ENCODE results near the gene PRDM5. TPM values are rescaled to one million over a fixed set of nuclear protein-coding genes. Genes with fewer than 3 reads are reported as not detected.

The PRDM5 gene
- total and polyA plus RNA-seq, 5 experiments from 2014 or later: 0.74 to 3.8 (median 1.9) TPM

DNA sequence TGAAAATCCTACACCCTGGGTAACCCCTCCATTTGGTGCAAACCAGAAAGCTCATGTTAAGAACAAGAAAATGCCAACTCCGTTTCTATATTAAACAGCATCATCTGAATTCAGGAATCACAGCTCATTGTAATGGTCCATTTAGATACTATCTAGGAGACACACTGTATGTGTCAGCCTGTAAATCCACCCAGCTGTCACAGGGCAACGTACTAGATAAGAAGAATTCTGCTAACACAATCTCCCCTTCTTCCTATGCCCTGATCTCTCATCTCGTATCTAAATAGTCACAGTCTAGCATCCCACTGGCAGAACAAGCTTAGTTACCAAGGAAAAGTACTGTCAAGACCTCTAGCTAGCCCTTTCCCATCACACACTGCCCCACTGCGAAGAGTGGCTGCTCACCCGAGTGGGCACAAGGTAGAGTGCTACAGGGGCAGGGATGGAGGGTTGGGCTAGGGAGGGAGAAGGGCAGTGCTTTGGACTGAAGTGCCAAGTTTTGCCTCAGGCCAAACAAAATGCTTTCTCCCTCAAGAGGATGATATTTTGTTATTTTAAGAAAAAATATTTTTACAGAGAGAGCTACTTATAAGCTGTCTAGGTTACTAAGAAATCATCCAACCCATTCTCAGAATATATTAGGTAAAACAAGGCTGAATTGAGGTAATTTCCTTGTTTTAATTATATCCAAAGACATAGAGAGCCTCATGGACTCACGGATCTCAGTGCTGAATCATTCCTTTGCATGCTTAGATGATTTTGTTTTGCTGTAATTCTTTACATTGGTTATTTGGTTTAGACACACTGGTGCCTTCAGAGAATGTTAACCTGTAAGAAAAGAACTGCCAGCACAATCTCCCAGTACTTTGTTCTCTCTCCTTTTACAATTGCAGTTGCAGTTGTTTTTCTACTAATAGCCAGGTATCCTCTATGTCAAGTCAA lies 196.6 kb downstream of the PRDM5 start:
- H3K36me3 Mint-ChIP-seq: no peaks in the 10 kb centered on the region
- H3K4me3 Mint-ChIP-seq: no peak overlapping the region
- no peak for DNase-seq
- H3K4me1 Mint-ChIP-seq: no peaks in the 10 kb centered on the region
- H3K27me3 Mint-ChIP-seq: no peaks in the 10 kb centered on the region
- no peaks in the 10 kb centered on the region for H3K9me3 Mint-ChIP-seq
- POLR2A ChIA-PET: no interaction called here
- no peak overlapping the region for H3K27ac Mint-ChIP-seq
- no peak for ATAC-seq

GRCh38 chr4:120724656-120725055 lies 197.9 kb downstream of the PRDM5 start:
- H3K9me3 Mint-ChIP-seq: no peaks in the 10 kb centered on the region
- no peak overlapping the region for H3K27ac Mint-ChIP-seq
- no peaks in the 10 kb centered on the region for H3K36me3 Mint-ChIP-seq
- no peak overlapping the region for H3K4me3 Mint-ChIP-seq
- no peaks in the 10 kb centered on the region for H3K27me3 Mint-ChIP-seq
- POLR2A ChIA-PET: no interaction called here
- no peak for DNase-seq
- no peak for ATAC-seq
- H3K4me1 Mint-ChIP-seq: no peaks in the 10 kb centered on the region

- no peaks in the 10 kb centered on the region for H3K4me1 Mint-ChIP-seq
- H3K27ac Mint-ChIP-seq: no peak overlapping the region
- POLR2A ChIA-PET: interaction anchor here (0.6 kb wide), 3 partner anchors 321 to 465 kb away, joined by 3 to 7 read pairs (median 3); no protein-coding TSS in a partner anchor
- no peak overlapping the region for H3K4me3 Mint-ChIP-seq
- ATAC-seq (no peak), DNase-seq (no peak)
- no peaks in the 10 kb centered on the region for H3K36me3 Mint-ChIP-seq
- H3K27me3 Mint-ChIP-seq: no peaks in the 10 kb centered on the region
- no peaks in the 10 kb centered on the region for H3K9me3 Mint-ChIP-seq
These were observed 198.5 kb downstream of the PRDM5 start for GRCh38 chr4:120723986-120724385.

- POLR2A ChIA-PET: interaction anchor here (0.6 kb wide), 3 partner anchors 322 to 466 kb away, joined by 3 to 7 read pairs (median 3); no protein-coding TSS in a partner anchor
- Mint-ChIP-seq H3K27me3 (peaks cover 0 to 1% (median 0%) of the 10 kb centered on the region in 5 donors), H3K36me3 (no peaks in the 10 kb centered on the region), H3K4me3 (no peak overlapping the region), H3K4me1 (no peaks in the 10 kb centered on the region), H3K9me3 (no peaks in the 10 kb centered on the region), H3K27ac (no peak overlapping the region)
- ATAC-seq (no peak), DNase-seq (no peak)
These were observed 199.4 kb downstream of the PRDM5 start for GRCh38 chr4:120723105-120723504.

- POLR2A ChIA-PET: no interaction called here
- Mint-ChIP-seq H3K4me1 (no peaks in the 10 kb centered on the region), H3K27ac (no peak overlapping the region), H3K4me3 (no peak overlapping the region), H3K27me3 (peaks cover 0 to 1% (median 0%) of the 10 kb centered on the region in 5 donors), H3K9me3 (no peaks in the 10 kb centered on the region), H3K36me3 (no peaks in the 10 kb centered on the region)
- ATAC-seq (no peak), DNase-seq (no peak)
These were observed 199.9 kb downstream of the PRDM5 start for GRCh38 chr4:120722655-120723054.

DNA sequence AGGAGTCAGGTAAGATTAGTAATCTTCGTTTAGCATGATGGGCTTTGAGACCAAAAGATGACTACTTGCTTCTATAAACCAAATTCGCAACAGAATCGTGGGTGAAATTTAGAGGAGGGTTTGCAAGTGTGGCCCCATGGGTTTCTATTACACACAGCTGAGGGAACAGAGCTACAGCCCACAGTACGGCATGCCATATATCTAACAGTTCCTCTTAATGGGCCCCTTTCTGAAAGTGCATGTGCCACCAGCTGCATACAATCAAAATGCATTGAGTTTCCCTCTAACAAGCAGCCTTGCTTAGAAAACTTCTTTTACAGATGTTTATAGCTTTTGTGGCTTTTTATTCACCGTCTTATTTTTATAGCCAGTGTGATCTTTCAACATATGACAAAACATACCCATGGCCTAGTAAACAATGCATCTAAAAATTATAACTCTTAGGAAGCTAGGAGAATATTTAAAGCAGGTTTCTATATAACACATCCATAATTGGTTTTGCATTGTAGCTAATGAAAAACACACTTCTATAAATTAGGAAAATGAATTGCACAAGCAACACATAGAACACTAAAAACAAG lies 202.1 kb downstream of the PRDM5 start:
- Mint-ChIP-seq H3K27me3 (peaks cover 0 to 1% (median 0%) of the 10 kb centered on the region in 5 donors), H3K4me3 (no peak overlapping the region), H3K27ac (no peak overlapping the region), H3K9me3 (no peaks in the 10 kb centered on the region), H3K4me1 (no peaks in the 10 kb centered on the region), H3K36me3 (no peaks in the 10 kb centered on the region)
- POLR2A ChIA-PET: no interaction called here
- DNase-seq (no peak), ATAC-seq (no peak)

GRCh38 chr4:120718979-120719566 lies 203.5 kb downstream of the PRDM5 start:
- Mint-ChIP-seq H3K27ac (no peak overlapping the region), H3K27me3 (peaks cover 0 to 1% (median 0%) of the 10 kb centered on the region in 5 donors), H3K4me1 (no peaks in the 10 kb centered on the region), H3K36me3 (no peaks in the 10 kb centered on the region), H3K4me3 (no peak overlapping the region), H3K9me3 (no peaks in the 10 kb centered on the region)
- POLR2A ChIA-PET: no interaction called here
- ATAC-seq (peak; percentile 78 to 79), DNase-seq (peak in 8 of 10 donors; percentile 6 to 65 (median 36))

GRCh38 chr4:120716346-120716745 lies 206.2 kb downstream of the PRDM5 start:
- Mint-ChIP-seq H3K4me3 (no peak overlapping the region), H3K36me3 (no peaks in the 10 kb centered on the region), H3K27me3 (peaks cover 0 to 1% (median 0%) of the 10 kb centered on the region in 5 donors), H3K4me1 (no peaks in the 10 kb centered on the region), H3K27ac (no peak overlapping the region), H3K9me3 (no peaks in the 10 kb centered on the region)
- POLR2A ChIA-PET: no interaction called here
- DNase-seq (no peak), ATAC-seq (no peak)

DNA sequence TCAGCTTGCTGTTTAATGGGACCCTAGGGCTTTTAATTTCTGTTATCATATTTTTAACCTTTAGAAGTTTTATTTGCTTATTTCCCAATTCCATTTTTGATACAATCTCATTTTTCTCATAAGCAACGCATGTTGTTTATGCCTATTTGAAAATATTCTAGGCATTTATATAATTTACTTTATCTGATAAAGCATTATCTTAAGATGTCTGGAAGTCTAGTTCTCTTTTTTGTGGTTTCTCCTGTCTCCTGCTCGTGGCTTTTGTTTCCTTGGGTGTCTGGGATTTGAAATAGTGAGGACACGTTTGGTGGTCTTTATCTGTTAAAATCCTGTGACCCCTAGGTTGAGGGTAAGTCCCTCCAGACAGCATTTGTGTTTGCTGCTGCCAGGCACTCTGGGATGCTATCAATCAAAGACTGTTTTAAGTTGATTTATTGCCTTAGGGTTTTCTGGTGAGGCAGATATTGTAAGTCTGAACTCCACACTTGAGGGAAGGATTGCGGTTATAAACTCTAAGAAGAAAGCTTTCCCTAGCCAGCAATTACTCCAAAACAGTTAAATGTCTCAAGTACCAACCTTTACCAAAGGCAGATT lies 208.0 kb downstream of the PRDM5 start:
- DNase-seq (no peak), ATAC-seq (no peak)
- no peaks in the 10 kb centered on the region for H3K4me1 Mint-ChIP-seq
- peaks cover 0 to 3% (median 0%) of the 10 kb centered on the region in 3 donors for H3K36me3 Mint-ChIP-seq
- H3K27ac Mint-ChIP-seq: no peak overlapping the region
- peaks cover 0 to 1% (median 0%) of the 10 kb centered on the region in 5 donors for H3K27me3 Mint-ChIP-seq
- H3K9me3 Mint-ChIP-seq: no peaks in the 10 kb centered on the region
- H3K4me3 Mint-ChIP-seq: no peak overlapping the region
- POLR2A ChIA-PET: no interaction called here

DNA sequence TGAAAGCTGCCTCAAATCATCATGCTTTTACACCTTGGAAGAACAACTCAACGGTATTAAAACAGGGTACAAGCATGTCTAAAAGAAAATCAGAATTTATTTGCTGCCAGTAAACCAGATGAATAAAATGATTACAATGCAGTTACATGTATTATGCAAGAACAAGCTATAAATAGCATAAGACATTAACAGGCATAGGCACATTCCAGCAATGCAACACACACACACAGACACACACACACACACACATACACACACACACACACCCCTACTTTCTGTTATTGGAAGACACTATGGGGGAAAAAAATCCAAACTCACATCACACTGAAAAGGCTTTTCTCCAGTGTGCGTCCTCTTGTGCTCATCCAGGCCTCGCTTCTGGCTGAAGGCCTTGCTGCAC lies 212.5 kb downstream of the PRDM5 start:
- peaks cover 0 to 20% (median 0%) of the 10 kb centered on the region in 9 donors for H3K9me3 Mint-ChIP-seq
- no peak for ATAC-seq
- peaks cover 10 to 15% (median 11%) of the 10 kb centered on the region in 3 donors for H3K36me3 Mint-ChIP-seq
- no peak overlapping the region for H3K4me3 Mint-ChIP-seq
- H3K27ac Mint-ChIP-seq: no peak overlapping the region
- POLR2A ChIA-PET: no interaction called here
- no peaks in the 10 kb centered on the region for H3K4me1 Mint-ChIP-seq
- H3K27me3 Mint-ChIP-seq: peaks cover 0 to 2% (median 0%) of the 10 kb centered on the region in 5 donors
- DNase-seq: no peak

GRCh38 chr4:120704538-120704937 lies 218.0 kb downstream of the PRDM5 start:
- H3K9me3 Mint-ChIP-seq: peaks cover 0 to 20% (median 2%) of the 10 kb centered on the region in 9 donors
- peaks cover 0 to 7% (median 2%) of the 10 kb centered on the region in 5 donors for H3K27me3 Mint-ChIP-seq
- ATAC-seq (no peak), DNase-seq (no peak)
- POLR2A ChIA-PET: no interaction called here
- no peak overlapping the region for H3K27ac Mint-ChIP-seq
- no peak overlapping the region for H3K4me3 Mint-ChIP-seq
- H3K4me1 Mint-ChIP-seq: no peaks in the 10 kb centered on the region
- peaks cover 10 to 24% (median 15%) of the 10 kb centered on the region in 3 donors for H3K36me3 Mint-ChIP-seq

GRCh38 chr4:120703908-120704307 lies 218.6 kb downstream of the PRDM5 start:
- Mint-ChIP-seq H3K27me3 (peaks cover 0 to 7% (median 2%) of the 10 kb centered on the region in 5 donors), H3K9me3 (peaks cover 0 to 20% (median 2%) of the 10 kb centered on the region in 9 donors), H3K27ac (no peak overlapping the region), H3K4me3 (no peak overlapping the region), H3K4me1 (no peaks in the 10 kb centered on the region), H3K36me3 (peaks cover 10 to 24% (median 15%) of the 10 kb centered on the region in 3 donors)
- DNase-seq (no peak), ATAC-seq (no peak)
- POLR2A ChIA-PET: no interaction called here
